ENCODE measurements around the gene VWA1.

Gene VWA1

DNA sequence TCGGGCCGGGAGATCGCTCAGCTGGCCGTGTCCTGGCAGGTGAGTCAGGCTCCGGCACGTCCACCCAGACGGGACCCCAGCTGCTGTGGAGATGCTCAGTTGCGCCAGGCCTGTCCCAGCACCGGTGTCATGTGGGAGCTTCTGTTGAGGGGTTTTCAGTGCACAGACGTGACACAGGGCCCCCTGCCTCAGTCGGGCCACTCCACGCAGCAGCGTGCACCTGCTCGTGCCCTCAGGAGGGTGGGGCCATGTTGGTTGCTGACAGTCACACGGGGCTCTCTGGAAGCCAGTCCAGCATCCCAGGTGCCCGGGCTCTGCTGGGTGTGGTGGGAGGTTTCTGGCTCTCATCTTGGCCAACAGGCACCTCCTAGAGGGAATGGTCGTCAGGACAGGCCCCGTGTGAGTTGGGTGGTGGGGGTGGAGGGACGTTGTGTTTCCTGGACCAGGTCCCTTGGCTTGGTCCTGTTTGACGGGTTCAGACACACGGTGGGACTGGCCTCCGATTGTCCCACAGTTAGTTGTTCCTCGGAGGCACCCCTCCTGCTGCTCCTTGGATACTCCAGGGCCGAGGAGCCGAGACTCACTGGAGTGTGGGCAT is 55.2 kb downstream of the VWA1 start:
- TF ChIP-seq ZNF274 (IDR thresholded peaks at IDR 0.05; ENCODE audit: low read depth, low read length) (no peak), SUZ12 (IDR thresholded peaks at IDR 0.05; ENCODE audit: extremely low read depth, insufficient read depth, insufficient read length) (no peak), YY1 (IDR thresholded peaks at IDR 0.05; ENCODE audit: insufficient read depth, insufficient read length) (no peak)

DNA sequence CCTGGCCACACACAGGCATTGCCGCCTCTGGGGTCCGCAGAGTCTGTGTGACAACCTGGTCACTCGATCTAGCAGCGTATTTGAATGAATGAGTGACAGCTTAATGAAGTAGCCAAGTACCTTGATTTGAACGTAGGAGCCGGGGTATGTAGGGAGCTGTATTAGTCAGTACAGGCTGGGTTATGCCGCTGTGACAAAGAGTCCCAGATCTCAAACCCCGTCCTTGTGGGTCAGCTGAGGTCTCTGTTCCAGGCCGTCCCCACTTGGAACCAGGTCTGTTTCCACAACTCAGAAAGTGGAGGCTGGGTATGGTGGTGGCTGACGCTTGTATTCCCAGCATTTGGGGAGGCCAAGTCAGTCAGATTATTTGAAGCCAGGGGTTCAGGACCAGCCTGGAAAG is 56.1 kb downstream of the VWA1 start:
- Histone ChIP-seq H3K4me1 (ENCODE audit: insufficient read depth, insufficient read length) (no peaks in the 10 kb centered on the region), H3K4me3 (ENCODE audit: insufficient read length, low read depth) (no peak overlapping the region), H3K9ac (ENCODE audit: insufficient read length, low read depth) (no peak overlapping the region), H3K36me3 (ENCODE audit: insufficient read depth, insufficient read length, low read length) (peaks cover 72% of the 10 kb centered on the region), H3K27me3 (ENCODE audit: insufficient read depth, insufficient read length) (no peaks in the 10 kb centered on the region), H3K9me3 (ENCODE audit: insufficient read depth, low read length) (peaks cover 14% of the 10 kb centered on the region; the same call in 1 of the 2 replicates)
- TF ChIP-seq YY1 (IDR thresholded peaks at IDR 0.05; ENCODE audit: insufficient read depth, insufficient read length) (no peak), ZNF274 (IDR thresholded peaks at IDR 0.05; ENCODE audit: low read depth, low read length) (no peak), SUZ12 (IDR thresholded peaks at IDR 0.05; ENCODE audit: extremely low read depth, insufficient read depth, insufficient read length) (no peak)
- DNase-seq (ENCODE audit: low read depth, low spot score) = no peak

More for the DNA sequence above, 55.2 kb downstream of the VWA1 start:
- peaks cover 14% of the 10 kb centered on the region; the same call in 1 of the 2 replicates for H3K9me3 ChIP-seq (ENCODE audit: insufficient read depth, low read length)
- H3K27me3 ChIP-seq (ENCODE audit: insufficient read depth, insufficient read length) = no peaks in the 10 kb centered on the region
- H3K9ac ChIP-seq (ENCODE audit: insufficient read length, low read depth) = no peak overlapping the region
- DNase-seq (ENCODE audit: low read depth, low spot score) = no peak
- H3K4me3 ChIP-seq (ENCODE audit: insufficient read length, low read depth) = no peak overlapping the region
- peaks cover 73% of the 10 kb centered on the region for H3K36me3 ChIP-seq (ENCODE audit: insufficient read depth, insufficient read length, low read length)
- no peaks in the 10 kb centered on the region for H3K4me1 ChIP-seq (ENCODE audit: insufficient read depth, insufficient read length)

All from NT2/D1 (cell line).